ENCODE measurements around the gene ERP27. TPM values are rescaled to one million over a fixed set of nuclear protein-coding genes. Genes with fewer than 3 reads are reported as not detected.
A peak's percentile ranks its signal among the peaks of the same experiment; 100 is the strongest.

The ERP27 gene
- total RNA-seq, 3 donors from 2014 or later, result 0.96 to 8.5 (median 7.8) TPM

DNA sequence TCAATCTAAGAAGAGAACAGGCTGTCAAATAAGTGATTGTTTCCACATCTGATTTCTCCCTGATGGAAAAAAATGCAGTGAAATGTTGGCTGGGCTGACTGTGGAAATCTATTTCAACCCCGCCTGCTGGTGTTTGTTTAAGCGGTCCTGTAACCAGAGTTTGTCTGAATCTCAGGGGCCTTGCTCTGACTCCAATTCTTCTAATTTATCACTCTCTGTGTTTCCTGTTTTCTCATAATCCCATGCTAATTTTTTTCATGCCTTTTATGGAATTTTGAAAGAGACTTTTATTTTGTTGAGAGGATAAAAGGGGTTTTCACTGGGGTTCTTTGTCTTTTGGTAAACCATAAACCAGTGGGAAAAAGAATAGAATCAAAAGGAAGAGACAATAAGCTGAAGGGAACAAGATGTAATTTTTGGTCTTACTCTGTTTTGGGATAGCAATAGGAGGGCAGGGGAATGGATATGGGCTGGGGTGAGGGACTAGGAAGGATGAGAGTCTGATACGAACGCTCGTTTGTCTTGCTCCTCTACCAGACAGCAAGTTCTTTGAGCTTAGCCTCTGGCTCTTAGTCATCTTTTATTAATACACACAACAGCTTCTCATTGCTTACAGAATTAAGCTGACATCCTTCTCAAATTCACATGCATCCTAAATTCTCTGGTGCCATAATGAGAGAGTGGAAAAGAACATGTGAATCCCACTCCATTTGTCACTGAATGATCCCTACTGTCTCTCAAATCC lies 44.7 kb downstream of the ERP27 start:
- Histone ChIP-seq H3K36me3 (no peaks in the 10 kb centered on the region), H3K4me1 (no peaks in the 10 kb centered on the region), H3K9me3 (no peaks in the 10 kb centered on the region), H3K4me3 (no peak overlapping the region), H3K27ac (peak overlapping the region; percentile 64 to 88), H3K27me3 (no peaks in the 10 kb centered on the region)
- DNase-seq (ENCODE audit: low spot score in 2 of 2), result no peak
- TF ChIP-seq POLR2A (IDR thresholded peaks at IDR 0.05), result no peak
- TF ChIP-seq, protein P1, sequence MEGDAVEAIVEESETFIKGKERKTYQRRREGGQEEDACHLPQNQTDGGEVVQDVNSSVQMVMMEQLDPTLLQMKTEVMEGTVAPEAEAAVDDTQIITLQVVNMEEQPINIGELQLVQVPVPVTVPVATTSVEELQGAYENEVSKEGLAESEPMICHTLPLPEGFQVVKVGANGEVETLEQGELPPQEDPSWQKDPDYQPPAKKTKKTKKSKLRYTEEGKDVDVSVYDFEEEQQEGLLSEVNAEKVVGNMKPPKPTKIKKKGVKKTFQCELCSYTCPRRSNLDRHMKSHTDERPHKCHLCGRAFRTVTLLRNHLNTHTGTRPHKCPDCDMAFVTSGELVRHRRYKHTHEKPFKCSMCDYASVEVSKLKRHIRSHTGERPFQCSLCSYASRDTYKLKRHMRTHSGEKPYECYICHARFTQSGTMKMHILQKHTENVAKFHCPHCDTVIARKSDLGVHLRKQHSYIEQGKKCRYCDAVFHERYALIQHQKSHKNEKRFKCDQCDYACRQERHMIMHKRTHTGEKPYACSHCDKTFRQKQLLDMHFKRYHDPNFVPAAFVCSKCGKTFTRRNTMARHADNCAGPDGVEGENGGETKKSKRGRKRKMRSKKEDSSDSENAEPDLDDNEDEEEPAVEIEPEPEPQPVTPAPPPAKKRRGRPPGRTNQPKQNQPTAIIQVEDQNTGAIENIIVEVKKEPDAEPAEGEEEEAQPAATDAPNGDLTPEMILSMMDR (IDR thresholded peaks at IDR 0.05), result no peak
- TF ChIP-seq POLR2AphosphoS5 (IDR thresholded peaks at IDR 0.05), result no peak
- intact Hi-C loops (cut with DNase I; ENCODE audit: low total_unique reads), result no loop called here

DNA sequence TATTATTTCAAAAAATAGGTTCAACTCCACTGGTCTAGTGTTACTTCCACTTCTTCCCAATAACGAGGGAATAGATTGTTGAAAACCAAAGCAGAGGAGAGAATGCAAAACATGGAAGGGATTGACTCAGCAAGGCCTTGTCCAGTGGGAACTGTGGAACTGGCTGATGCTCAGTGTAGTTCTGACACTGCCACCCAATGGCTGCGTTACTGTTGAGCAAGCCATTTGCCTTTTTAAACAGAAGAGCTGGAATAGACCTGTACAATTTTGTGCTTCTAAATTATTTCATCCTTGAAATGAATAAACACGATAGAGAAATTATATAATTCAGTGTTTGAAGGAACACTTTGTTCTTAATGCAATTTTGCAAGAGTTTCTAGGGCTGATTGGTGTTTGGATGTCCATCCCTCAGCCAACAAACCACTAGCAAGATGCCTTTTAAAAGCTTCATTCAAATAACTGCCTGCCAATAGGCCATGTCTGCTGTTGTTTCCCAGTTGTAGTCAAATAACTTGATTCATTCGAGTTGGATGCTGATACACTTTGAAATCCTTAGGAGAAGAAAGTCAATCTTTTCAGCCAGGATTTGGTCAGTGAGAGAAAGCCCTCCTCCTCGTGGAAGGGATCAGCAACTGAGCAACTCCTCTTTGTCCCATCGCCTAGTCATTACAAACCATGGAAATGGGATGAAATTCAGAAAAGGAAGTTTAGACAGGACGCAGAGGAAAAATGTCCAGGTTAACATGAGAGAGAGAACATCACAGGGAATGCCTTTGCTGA lies 45.4 kb downstream of the ERP27 start:
- Histone ChIP-seq H3K4me1 (no peaks in the 10 kb centered on the region), H3K36me3 (no peaks in the 10 kb centered on the region), H3K27ac (peak overlapping the region; percentile 64 to 88), H3K4me3 (no peak overlapping the region), H3K27me3 (no peaks in the 10 kb centered on the region), H3K9me3 (no peaks in the 10 kb centered on the region)
- DNase-seq (ENCODE audit: low spot score in 2 of 2), result no peak
- intact Hi-C loops (cut with DNase I; ENCODE audit: low total_unique reads), result no loop called here
- no peak for TF ChIP-seq POLR2A (IDR thresholded peaks at IDR 0.05)
- TF ChIP-seq, protein P1 (IDR thresholded peaks at IDR 0.05), result peak in 1 of 3 donors; percentile 11
- peak; percentile 41 to 63 (median 41) for TF ChIP-seq POLR2AphosphoS5 (IDR thresholded peaks at IDR 0.05)

DNA sequence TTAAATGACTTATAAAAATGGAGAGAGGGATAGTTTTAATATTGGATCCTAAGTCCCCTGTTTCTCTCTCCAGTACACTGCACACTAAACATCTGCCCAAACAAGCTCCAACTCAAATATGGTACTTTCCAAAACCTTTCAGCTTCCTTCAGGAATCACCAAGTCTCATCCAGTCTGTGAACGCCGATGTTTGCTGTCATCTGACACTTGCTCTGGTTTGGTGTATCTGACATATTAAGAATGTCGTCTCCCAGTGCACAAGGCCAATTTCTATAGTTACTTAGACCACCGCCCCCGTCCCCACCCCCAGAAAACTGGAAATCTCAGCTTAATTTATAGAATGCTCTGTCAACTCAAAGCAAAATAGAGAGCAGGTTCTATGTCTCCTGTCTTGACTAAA lies 47.6 kb downstream of the ERP27 start:
- Histone ChIP-seq H3K9me3 (no peaks in the 10 kb centered on the region), H3K4me1 (peaks cover 0 to 4% of the 10 kb centered on the region in 2 donors), H3K27ac (no peak overlapping the region), H3K27me3 (no peaks in the 10 kb centered on the region), H3K36me3 (no peaks in the 10 kb centered on the region), H3K4me3 (no peak overlapping the region)
- TF ChIP-seq, protein P1 (IDR thresholded peaks at IDR 0.05), result no peak
- DNase-seq (ENCODE audit: low spot score in 2 of 2), result no peak
- intact Hi-C loops (cut with DNase I; ENCODE audit: low total_unique reads), result no loop called here

DNA sequence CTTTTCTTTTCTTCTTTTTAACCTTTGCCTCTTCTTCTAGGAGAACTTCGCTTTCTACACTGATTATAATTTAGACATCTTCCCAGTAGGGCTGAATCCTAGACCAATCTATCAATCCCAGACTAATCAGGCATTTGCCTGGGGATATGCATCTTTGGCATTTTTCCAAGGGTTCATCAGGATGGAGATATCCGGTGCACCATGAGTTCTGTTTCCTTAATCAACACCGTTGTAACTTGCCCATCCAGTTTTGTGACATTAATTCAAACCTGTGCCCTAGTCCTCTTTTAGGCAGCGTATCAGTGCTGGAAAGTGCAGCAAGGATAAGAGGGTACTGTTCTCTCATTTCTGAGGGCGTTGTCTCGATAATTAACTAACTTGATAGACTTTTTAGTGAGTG lies 52.1 kb downstream of the ERP27 start:
- Histone ChIP-seq H3K9me3 (no peaks in the 10 kb centered on the region), H3K27me3 (no peaks in the 10 kb centered on the region), H3K27ac (peak overlapping the region; percentile 88), H3K4me1 (peaks cover 0 to 7% of the 10 kb centered on the region in 2 donors), H3K36me3 (no peaks in the 10 kb centered on the region), H3K4me3 (peak overlapping the region; percentile 50 to 59 (median 55))
- DNase-seq (ENCODE audit: low spot score in 2 of 2), result no peak
- TF ChIP-seq, protein P1 (IDR thresholded peaks at IDR 0.05), result no peak
- TF ChIP-seq POLR2AphosphoS5 (IDR thresholded peaks at IDR 0.05) (no peak), POLR2A (IDR thresholded peaks at IDR 0.05) (no peak)
- intact Hi-C loops (cut with DNase I; ENCODE audit: low total_unique reads), result no loop called here

DNA sequence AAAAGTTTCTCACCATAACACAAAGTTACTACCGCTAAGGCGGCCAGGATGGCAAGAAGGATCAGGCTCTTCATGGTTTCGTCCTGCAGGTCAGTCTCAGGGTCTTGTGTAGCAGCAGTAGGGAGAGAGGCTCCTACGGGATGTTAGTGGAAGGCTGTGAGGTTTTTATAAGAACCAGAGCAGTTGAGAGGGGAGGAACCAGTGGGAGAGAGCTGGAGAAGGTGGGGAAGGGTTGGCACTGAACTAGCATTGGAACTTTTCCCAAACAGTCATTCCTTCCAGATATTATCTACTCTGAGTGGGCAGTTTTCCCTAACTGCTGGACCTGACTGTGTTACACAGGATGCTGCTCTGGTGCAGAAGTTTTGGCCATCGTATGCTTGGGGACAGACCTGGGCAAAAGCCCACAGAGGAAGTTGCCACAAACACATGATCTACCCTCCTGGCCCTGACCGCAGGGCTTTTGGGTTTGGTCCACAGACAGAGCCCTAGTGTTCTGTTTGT lies 52.6 kb downstream of the ERP27 start, which contains the start of gene MGP:
Gene MGP (minus strand): TSS at position 137 of the 504 bp plus-strand sequence. CDS start 63 bp downstream, at position 74.
- peak within 1 kb of the TSS; percentile 88 to 93 for H3K27ac ChIP-seq
- H3K9me3 ChIP-seq, result no peaks in the 10 kb centered on the region
- no peaks in the 10 kb centered on the region for H3K36me3 ChIP-seq
- intact Hi-C loops (cut with DNase I; ENCODE audit: low total_unique reads), result no loop called here
- peak within 1 kb of the TSS; percentile 50 to 59 (median 55) for H3K4me3 ChIP-seq
- peak; percentile 76 for TF ChIP-seq POLR2A (IDR thresholded peaks at IDR 0.05)
- TF ChIP-seq, protein P1 (IDR thresholded peaks at IDR 0.05), result no peak
- peak; percentile 67 to 100 (median 89) for TF ChIP-seq POLR2AphosphoS5 (IDR thresholded peaks at IDR 0.05)
- peaks cover 0 to 7% of the 10 kb centered on the region in 2 donors for H3K4me1 ChIP-seq
- DNase-seq (ENCODE audit: low spot score in 2 of 2), result peak; percentile 61 to 72
- no peaks in the 10 kb centered on the region for H3K27me3 ChIP-seq
